A549 (cell line): Measurements from ENCODE around the gene FBLN5.

ENCODE experiments used
- CTCF ChIP-seq: fragments of >200 bp; sonication (Bioruptor Twin); formaldehyde crosslinking; IDR thresholded peaks from 3 replicates; pipeline ENCODE4 v1.5.1; 2016
- E2F6 ChIP-seq: IDR thresholded peaks from 2 replicates; pipeline ENCODE4 v1.6.1; 2012; ENCODE audit warnings: low read depth, borderline replicate concordance
- EP300 ChIP-seq, 2 experiments: fragments of >200 bp; sonication (Bioruptor Twin); formaldehyde crosslinking; IDR thresholded peaks; 2 replicates in 1 of 2; 3 replicates in 1 of 2; pipeline ENCODE4 v1.6.1; 2016 to 2017
- HDAC2 ChIP-seq: fragments of 200-600 bp; sonication (generic); IDR thresholded peaks from 2 replicates; pipeline ENCODE4 v1.6.1; 2016
- JUN ChIP-seq, 2 experiments: fragments of >200 bp; sonication (Bioruptor Twin); formaldehyde crosslinking; IDR thresholded peaks; 2 replicates in 1 of 2; 3 replicates in 1 of 2; pipeline ENCODE4 v1.6.1; 2016 to 2017
- KDM1A ChIP-seq: fragments of 200-600 bp; sonication (generic); IDR thresholded peaks from 2 replicates; pipeline ENCODE4 v1.6.1; 2016; ENCODE audit warnings: low read depth, mild to moderate bottlenecking
- MAFK ChIP-seq: fragments of 450-650 bp; IDR thresholded peaks from 2 replicates; pipeline ENCODE4 v1.6.1; 2014; ENCODE audit not compliant: partially characterized antibody
- MAX ChIP-seq: IDR thresholded peaks from 2 replicates; pipeline ENCODE4 v1.6.1; 2012
- NR3C1 ChIP-seq: fragments of >200 bp; sonication (Bioruptor Twin); formaldehyde crosslinking; IDR thresholded peaks from 3 replicates; pipeline ENCODE4 v1.6.1; 2017
- POLR2A ChIP-seq: IDR thresholded peaks from 2 replicates; pipeline ENCODE4 v1.6.1; 2012; ENCODE audit warnings: mild to moderate bottlenecking, low read length

GRCh38 chr14:91942946-91943345 is 4.5 kb downstream of the FBLN5 start:
- TF ChIP-seq CTCF (no peak), MAX (no peak), JUN (IDR thresholded peaks at IDR 0.05) (no peak), EP300 (IDR thresholded peaks at IDR 0.05) (no peak), POLR2A (no peak), KDM1A (no peak), E2F6 (no peak), NR3C1 (no peak), MAFK (no peak), HDAC2 (no peak)
